K562 (cell line): ENCODE data around the gene ABLIM1. TPM values are rescaled to one million over a fixed set of nuclear protein-coding genes. Genes with fewer than 3 reads are reported as not detected.

Experiments
- ATAC-seq: fragments of 200-7000 bp; cut with Tn5 transposase; 3 replicates; pipeline ENCODE4 v1.9.1; 2020; ENCODE audit warnings: moderate library complexity
- BruUV-seq: library from RNA; stranded (reverse); fragments of 400-500 nt; replicated peaks from 2 replicates; lab custom pipeline; 2021; lab: Mats Ljungman, UMichigan
- CTCF ChIA-PET: fragments of 300-600 bp; formaldehyde crosslinking; extraction: SDS; loops from one replicate; lab custom pipeline; 2021; ENCODE audit warnings: low intra/inter-chr PET ratio; lab: Yijun Ruan, JAX
- POLR2A ChIA-PET: fragments of 300-600, 350-650 bp; sonication (Branson Sonifier 250); formaldehyde crosslinking; extraction: SDS; loops from one replicate; lab custom pipeline; 2021; ENCODE audit warnings: antibody characterized with exemption, inconsistent platforms; lab: Yijun Ruan, JAX
- DNase-seq, 4 experiments: peaks; one replicate each; pipeline versions ENCODE4 v3.0.0 to v3.0.0-alpha.2; 2011 to 2018; ENCODE audit warnings: low spot score in 3 of 4, mixed read lengths in 3 of 4; ENCODE audit errors: extremely low read depth in 1 of 4
- FAIRE-seq: peaks from 2 replicates; lab custom pipeline; 2011; peaks lifted over from hg19 to GRCh38; lab: Jason Lieb, UNC
- H2AFZ ChIP-seq: 2 replicates; pipeline ENCODE4 v1.6.0; 2011; ENCODE audit warnings: low read depth, low read length, control low read depth, inconsistent platforms
- H3K27ac ChIP-seq: fragments of 200-600 bp; 3 replicates; pipeline ENCODE4 v1.8.0; 2011; ENCODE audit warnings: low read depth, mild to moderate bottlenecking, control low read depth, inconsistent platforms, low read length, moderate library complexity, mixed read lengths; ENCODE audit errors: extremely low read depth
- H3K27me3 ChIP-seq, 2 experiments: fragments of 300-600 bp in 1 of 2; 2 replicates in 1 of 2; 3 replicates in 1 of 2; pipeline versions ENCODE4 v1.6.0 to v1.8.0; 2011; ENCODE audit warnings: inconsistent platforms in 2 of 2, low read length in 2 of 2, mild to moderate bottlenecking in 1 of 2, mixed read lengths in 1 of 2, moderate library complexity in 1 of 2; ENCODE audit not compliant: control insufficient read depth in 2 of 2, insufficient read depth in 2 of 2
- H3K36me3 ChIP-seq: fragments of 300-600 bp; 3 replicates; pipeline ENCODE4 v1.8.0; 2011; ENCODE audit warnings: mild to moderate bottlenecking, low read length, inconsistent platforms; ENCODE audit not compliant: control insufficient read depth, insufficient read depth
- H3K4me1 ChIP-seq, 2 experiments: fragments of 200-600 bp in 1 of 2; replicated peaks in 1 of 2; 2 replicates in 1 of 2; 3 replicates in 1 of 2; pipeline versions ENCODE4 v1.5.1 to v1.8.0; 2011; ENCODE audit warnings: inconsistent platforms in 2 of 2, low read length in 2 of 2, mild to moderate bottlenecking in 1 of 2, mixed read lengths in 1 of 2, moderate library complexity in 1 of 2; ENCODE audit not compliant: control insufficient read depth in 2 of 2, insufficient read depth in 2 of 2
- H3K4me2 ChIP-seq: 2 replicates; pipeline ENCODE4 v1.6.1; 2011; ENCODE audit warnings: low read length, control low read depth, inconsistent platforms, mixed read lengths; ENCODE audit not compliant: insufficient read depth
- H3K4me3 ChIP-seq: fragments of 200-600 bp; sonication (generic), shearing (Covaris generic); 2 replicates; pipeline ENCODE4 v1.5.1; 2016; ENCODE audit warnings: control low read depth, inconsistent platforms
- H3K79me2 ChIP-seq: fragments of 200-600 bp; 3 replicates; pipeline ENCODE4 v1.8.0; 2011; ENCODE audit warnings: low read length, inconsistent platforms; ENCODE audit not compliant: control insufficient read depth, insufficient read depth
- H3K9ac ChIP-seq, 2 experiments: 2 replicates each; pipeline versions ENCODE4 v1.6.0 to v1.6.1; 2011; ENCODE audit warnings: low read depth in 2 of 2, low read length in 2 of 2, control low read depth in 1 of 2, inconsistent platforms in 1 of 2, mild to moderate bottlenecking in 1 of 2, mixed read lengths in 1 of 2; ENCODE audit not compliant: insufficient read depth in 1 of 2
- H3K9me1 ChIP-seq: one replicate; pipeline ENCODE4 v1.6.0; 2011; ENCODE audit warnings: inconsistent platforms, mild to moderate bottlenecking, low read length, moderate library complexity; ENCODE audit not compliant: control insufficient read depth, insufficient read depth
- H3K9me3 ChIP-seq: replicated peaks from 2 replicates; pipeline ENCODE4 v1.5.1; 2011; ENCODE audit warnings: low read depth, low read length, inconsistent platforms; ENCODE audit not compliant: control insufficient read depth, insufficient read depth
- H4K20me1 ChIP-seq: replicated peaks from 2 replicates; pipeline ENCODE4 v1.6.1; 2011; ENCODE audit warnings: low read length, inconsistent platforms, mixed read lengths; ENCODE audit not compliant: control insufficient read depth, insufficient read depth
- CBX8 ChIP-seq: fragments of 200-600 bp; sonication (generic); IDR thresholded peaks from 2 replicates; pipeline ENCODE4 v1.6.1; 2012; ENCODE audit warnings: borderline replicate concordance, mixed run types, low read depth, mild to moderate bottlenecking, moderate library complexity, mixed read lengths, low read length, control low read depth, inconsistent platforms; ENCODE audit not compliant: poor library complexity, severe bottlenecking; ENCODE audit errors: extremely low read depth
- CTCFL ChIP-seq: IDR thresholded peaks from 2 replicates; pipeline ENCODE4 v1.6.1; 2011; ENCODE audit warnings: borderline replicate concordance, low read depth, mild to moderate bottlenecking, moderate library complexity, low read length; ENCODE audit not compliant: insufficient read depth, poor library complexity, severe bottlenecking
- KDM2B ChIP-seq: fragments of 250-450 bp; sonication (Bioruptor Pico); IDR thresholded peaks from 2 replicates; pipeline ENCODE4 v1.8.0; 2021; ENCODE audit warnings: mild to moderate bottlenecking, moderate library complexity
- MLX ChIP-seq, 2 experiments: fragments of 450-650 bp in 1 of 2; sonication (generic) in 1 of 2; formaldehyde crosslinking; conservative IDR thresholded peaks; 2 replicates each; pipeline versions ENCODE4 v1.4.0 to v1.8.1; 2020 to 2022; ENCODE audit warnings: mild to moderate bottlenecking in 1 of 2, missing genetic modification reagents in 1 of 2
- SRSF3 ChIP-seq: fragments of 200-400 bp; formaldehyde crosslinking; IDR thresholded peaks from 2 replicates; pipeline ENCODE4 v1.6.1; 2016; ENCODE audit warnings: mild to moderate bottlenecking, low read length, moderate library complexity; ENCODE audit not compliant: insufficient read depth
- TCF3 ChIP-seq: sonication (generic); formaldehyde crosslinking; IDR thresholded peaks from 2 replicates; pipeline ENCODE4 v1.4.0; 2020; ENCODE audit warnings: mild to moderate bottlenecking, missing genetic modification reagents
- THRB ChIP-seq: fragments of 450-650 bp; formaldehyde crosslinking; conservative IDR thresholded peaks from 2 replicates; pipeline ENCODE4 v1.4.0; 2022; ENCODE audit warnings: mild to moderate bottlenecking, missing genetic modification characterization
- ZBTB11 ChIP-seq, 3 experiments: fragments of 200-800 bp in 1 of 3; fragments of 250-450 bp in 1 of 3; fragments of 450-650 bp in 1 of 3; sonication (Bioruptor Pico) in 1 of 3; sonication (Bioruptor generic) in 1 of 3; formaldehyde crosslinking in 1 of 3; IDR thresholded peaks; 2 replicates each; pipeline versions ENCODE4 v1.6.1 to v1.8.0; 2016 to 2022; ENCODE audit warnings: mild to moderate bottlenecking in 2 of 3, missing genetic modification characterization in 2 of 3, missing compliant biosample characterization in 1 of 3, moderate library complexity in 1 of 3
- WGBS: fragments of 100-300 bp; shearing (Covaris generic); methylation state at CpG from one replicate; pipeline ENCODE4 v1.1.6; 2016; ENCODE audit warnings: low coverage, mixed read lengths; ENCODE audit not compliant: insufficient coverage; ENCODE audit errors: missing lambda C conversion rate; 5-methylcytosine and 5-hydroxymethylcytosine counted together
- in situ Hi-C: fragments of 300-500 bp; cut with MboI; formaldehyde crosslinking; loops from 4 replicates; pipeline ENCODE4 v1.15.0; 2018; ENCODE audit warnings: inconsistent platforms, mixed read lengths
- intact Hi-C: fragments of 100-400 bp; cut with micrococcal nuclease; formaldehyde crosslinking; loops from 2 replicates; pipeline ENCODE4 v1.14.2; 2022
- polyA plus RNA-seq, 8 experiments: library from polyadenylated mRNA; depleted of rRNA in 4 of 8; stranded (reverse) in 5 of 8; unstranded in 3 of 8; fragments of >200 nt; fragmentation: Nextera tagmentation in 2 of 8; fragmentation: Illumina TruSeq in 1 of 8; extraction: Ambion mirVana in 2 of 8; extraction: Trizol in 1 of 8; gene quantifications; 2 replicates each; pipeline versions ENCODE4 v1.2.1 to v1.2.3, GENCODE V29; 2011 to 2014; ENCODE audit warnings: inconsistent platforms in 1 of 8, missing spikeins in 1 of 8
- total RNA-seq, 7 experiments: library from RNA; depleted of rRNA in 6 of 7; stranded (reverse); fragments of >200 nt in 6 of 7; fragmentation: Illumina TruSeq in 2 of 7; extraction: Trizol in 2 of 7; gene quantifications; 2 replicates each; pipeline versions ENCODE4 v1.2.1 to v1.2.3, GENCODE V29; 2011 to 2021; ENCODE audit warnings: low replicate concordance in 1 of 7

ABLIM1 gene
- total and polyA plus RNA-seq, 9 of the 15 experiments (the other 6 are each of a cell fraction or from before 2014, with no cell fraction given), result 0.07 to 0.49 (median 0.14) TPM; not detected in 6

GRCh38 chr10:114432566-114433093 lies 225.4 kb downstream of the ABLIM1 start (continued):
- TF ChIP-seq THRB (CRISPR knock-in tag) (no peak), TCF3 (no peak), SRSF3 (no peak)

- no peaks in the 10 kb centered on the region for H3K9me1 ChIP-seq
- no peaks in the 10 kb centered on the region for H3K79me2 ChIP-seq
- in situ Hi-C loops (no loop called here), intact Hi-C loops (no loop called here)
- no peak overlapping the region for H2AFZ ChIP-seq
- H3K27ac ChIP-seq, result no peak overlapping the region
- H3K27me3 ChIP-seq, result peaks cover 0 to 33% of the 10 kb centered on the region in 2 experiments; a peak in 3 of 5 replicates
- BruUV-seq, result no TSS peak
- ChIA-PET CTCF (no interaction called here), POLR2A (interaction anchor here (0.6 kb wide), 1 partner anchor 43 kb away, joined by 3 read pairs; no protein-coding TSS in a partner anchor)
- H4K20me1 ChIP-seq, result no peaks in the 10 kb centered on the region
- no peak overlapping the region for H3K4me2 ChIP-seq
- no peak for DNase-seq
- no peak overlapping the region for H3K9ac ChIP-seq
- no peak for ATAC-seq
- no peak for FAIRE-seq
- no peaks in the 10 kb centered on the region; a peak in 1 of 5 replicates for H3K4me1 ChIP-seq
- no peak overlapping the region for H3K4me3 ChIP-seq
- no peaks in the 10 kb centered on the region for H3K9me3 ChIP-seq
- H3K36me3 ChIP-seq, result no peaks in the 10 kb centered on the region
- WGBS, result 0% methylated on average over 4 of the region's 4 CpGs
- no peak for TF ChIP-seq KDM2B
- no peak for TF ChIP-seq CTCFL
- no peak for TF ChIP-seq MLX (CRISPR knock-in tag; conservative IDR thresholded peaks at IDR 0.05)
- TF ChIP-seq CBX8, result no peak
- TF ChIP-seq ZBTB11 (CRISPR knock-in tag; IDR thresholded peaks at IDR 0.05), result no peak
Observed at GRCh38 chr10:114431414-114432135, 226.5 kb downstream of the ABLIM1 start.
